HEK293T (cell line): ENCODE data around the gene SUCLG2.

Experiments used
- SP1 ChIP-seq: fragments of 450-650 bp; IDR thresholded peaks from 2 replicates; pipeline ENCODE4 v1.6.1; 2017
- TARDBP ChIP-seq: fragments of 450-650 bp; IDR thresholded peaks from 2 replicates; pipeline ENCODE4 v1.6.1; 2016
- ZNF384 ChIP-seq: fragments of 450-650 bp; IDR thresholded peaks from 2 replicates; pipeline ENCODE4 v1.6.1; 2016

- TF ChIP-seq ZNF384: no peak
- no peak for TF ChIP-seq TARDBP
- no peak for TF ChIP-seq SP1
Measured at GRCh38 chr3:67567893-67568292, 86.5 kb downstream of the SUCLG2 start.
